GM18858 (cell line): ENCODE measurements around the gene SLC4A2.
"Not testable (repeated sequence)": the region's sequence is repeated elsewhere in the genome, so short reads cannot be mapped to it uniquely, and the experiment has no call there.

Source experiments
- ATAC-seq: cut with Tn5 transposase; IDR thresholded peaks from one replicate; pipeline ENCODE4 v1.9.1; 2021; ENCODE audit not compliant: unreplicated experiment

Gene SLC4A2, protein sequence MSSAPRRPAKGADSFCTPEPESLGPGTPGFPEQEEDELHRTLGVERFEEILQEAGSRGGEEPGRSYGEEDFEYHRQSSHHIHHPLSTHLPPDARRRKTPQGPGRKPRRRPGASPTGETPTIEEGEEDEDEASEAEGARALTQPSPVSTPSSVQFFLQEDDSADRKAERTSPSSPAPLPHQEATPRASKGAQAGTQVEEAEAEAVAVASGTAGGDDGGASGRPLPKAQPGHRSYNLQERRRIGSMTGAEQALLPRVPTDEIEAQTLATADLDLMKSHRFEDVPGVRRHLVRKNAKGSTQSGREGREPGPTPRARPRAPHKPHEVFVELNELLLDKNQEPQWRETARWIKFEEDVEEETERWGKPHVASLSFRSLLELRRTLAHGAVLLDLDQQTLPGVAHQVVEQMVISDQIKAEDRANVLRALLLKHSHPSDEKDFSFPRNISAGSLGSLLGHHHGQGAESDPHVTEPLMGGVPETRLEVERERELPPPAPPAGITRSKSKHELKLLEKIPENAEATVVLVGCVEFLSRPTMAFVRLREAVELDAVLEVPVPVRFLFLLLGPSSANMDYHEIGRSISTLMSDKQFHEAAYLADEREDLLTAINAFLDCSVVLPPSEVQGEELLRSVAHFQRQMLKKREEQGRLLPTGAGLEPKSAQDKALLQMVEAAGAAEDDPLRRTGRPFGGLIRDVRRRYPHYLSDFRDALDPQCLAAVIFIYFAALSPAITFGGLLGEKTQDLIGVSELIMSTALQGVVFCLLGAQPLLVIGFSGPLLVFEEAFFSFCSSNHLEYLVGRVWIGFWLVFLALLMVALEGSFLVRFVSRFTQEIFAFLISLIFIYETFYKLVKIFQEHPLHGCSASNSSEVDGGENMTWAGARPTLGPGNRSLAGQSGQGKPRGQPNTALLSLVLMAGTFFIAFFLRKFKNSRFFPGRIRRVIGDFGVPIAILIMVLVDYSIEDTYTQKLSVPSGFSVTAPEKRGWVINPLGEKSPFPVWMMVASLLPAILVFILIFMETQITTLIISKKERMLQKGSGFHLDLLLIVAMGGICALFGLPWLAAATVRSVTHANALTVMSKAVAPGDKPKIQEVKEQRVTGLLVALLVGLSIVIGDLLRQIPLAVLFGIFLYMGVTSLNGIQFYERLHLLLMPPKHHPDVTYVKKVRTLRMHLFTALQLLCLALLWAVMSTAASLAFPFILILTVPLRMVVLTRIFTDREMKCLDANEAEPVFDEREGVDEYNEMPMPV

DNA sequence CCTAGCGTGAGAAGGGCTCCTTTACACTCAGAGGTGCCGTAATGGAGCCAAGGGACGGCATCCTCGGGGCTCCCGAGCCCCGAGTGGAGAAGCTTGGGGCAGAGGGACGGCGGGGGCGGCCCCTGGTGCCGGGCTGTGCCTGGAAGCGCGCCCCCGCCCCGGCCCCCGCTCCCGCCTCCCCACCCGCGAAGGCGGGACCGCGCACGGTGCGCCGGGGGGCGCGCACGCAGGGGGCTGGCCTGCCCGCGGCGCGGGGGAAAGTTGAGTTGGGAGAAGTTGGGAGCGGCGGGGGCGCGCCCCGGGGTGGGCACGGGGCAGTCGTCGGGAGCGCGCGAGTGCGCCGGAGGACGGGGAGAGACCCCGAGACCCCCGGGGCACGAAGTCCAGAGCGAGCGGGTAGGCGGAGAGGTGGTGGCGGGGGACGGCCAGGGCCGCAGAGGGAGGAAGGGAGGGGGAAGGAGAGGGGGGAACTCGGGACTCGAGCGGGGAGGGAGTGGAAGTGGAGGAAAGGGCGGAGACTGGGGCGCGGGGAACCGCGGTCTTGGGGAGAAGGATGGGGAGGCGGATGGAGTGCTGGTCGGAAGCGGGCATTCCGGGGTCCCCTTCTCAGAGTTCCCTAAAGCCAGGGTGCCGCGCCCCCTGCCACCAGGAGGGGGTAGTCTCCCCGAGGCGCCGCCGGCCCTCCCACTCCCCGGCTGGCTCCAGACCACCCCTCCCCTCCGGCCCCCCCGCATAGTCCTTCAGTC lies at the start of gene SLC4A2:
Gene SLC4A2, plus strand, starts transcription at position 223 of the 746 bp plus-strand sequence. CDS start 2,399 bp downstream, outside the sequence.
- ATAC-seq = no peak

GRCh38 chr7:151010037-151010306 lies 49.4 kb upstream of the SLC4A2 start:
- ATAC-seq = no peak

- no peak for ATAC-seq
Measured at GRCh38 chr7:151010307-151011096, 48.9 kb upstream of the SLC4A2 start.

- ATAC-seq = no peak
Measured at GRCh38 chr7:151011097-151011409, 48.3 kb upstream of the SLC4A2 start.

- not testable (repeated sequence) for ATAC-seq
Measured at GRCh38 chr7:151011616-151012015, 47.8 kb upstream of the SLC4A2 start.

DNA sequence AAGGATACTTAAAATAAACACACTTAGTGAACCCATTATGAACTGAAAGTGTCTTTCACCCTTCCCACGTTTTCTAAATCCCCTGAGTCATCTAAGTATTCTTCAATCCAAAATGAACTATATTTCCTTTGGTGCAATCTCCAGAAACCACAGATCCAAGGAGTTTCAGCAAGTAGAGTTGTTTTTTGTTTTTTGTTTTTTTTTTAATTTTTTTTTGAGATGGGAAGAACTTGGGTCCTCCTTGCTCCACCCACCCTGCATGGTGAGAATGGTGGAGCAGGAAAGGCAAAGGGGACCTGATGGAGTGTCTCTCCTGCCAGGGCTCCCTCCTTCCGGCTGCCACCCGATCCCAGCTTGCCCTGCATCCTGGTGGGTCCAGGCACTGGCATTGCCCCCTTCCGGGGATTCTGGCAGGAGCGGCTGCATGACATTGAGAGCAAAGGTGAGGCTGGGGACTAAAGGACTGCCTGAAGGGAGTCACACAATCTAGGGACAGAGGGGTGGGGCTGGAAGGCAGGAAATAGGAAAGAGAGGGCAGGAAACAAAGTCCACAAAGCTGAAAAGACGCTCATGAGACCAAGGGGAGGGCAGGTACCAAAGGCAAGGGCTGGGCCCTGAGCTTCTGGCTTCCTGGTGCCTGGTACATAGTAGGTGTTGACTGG lies 47.2 kb upstream of the SLC4A2 start:
- ATAC-seq = no peak

GRCh38 chr7:151012911-151013347 lies 46.5 kb upstream of the SLC4A2 start:
- ATAC-seq = no peak

DNA sequence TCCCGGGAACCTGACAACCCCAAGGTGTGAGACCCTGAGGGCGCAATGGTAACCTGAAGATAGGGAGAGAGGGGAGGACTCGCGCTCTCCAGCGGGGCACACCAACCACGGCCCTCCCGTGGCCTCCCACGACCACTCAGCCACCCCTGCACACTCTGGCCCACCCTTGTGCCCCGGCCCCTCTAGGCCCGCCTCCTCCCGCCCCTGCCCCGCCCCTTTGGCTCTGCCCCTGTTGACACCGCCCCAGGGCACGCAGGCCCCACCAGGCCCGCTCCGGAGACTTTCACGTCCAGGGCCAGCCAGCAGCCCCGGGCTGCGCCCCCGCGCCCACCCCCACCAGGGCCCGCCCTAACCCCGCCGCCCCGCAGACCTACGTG lies 46.0 kb upstream of the SLC4A2 start:
- ATAC-seq = no peak

- no peak for ATAC-seq
Measured at GRCh38 chr7:151013733-151014497, 45.5 kb upstream of the SLC4A2 start.

DNA sequence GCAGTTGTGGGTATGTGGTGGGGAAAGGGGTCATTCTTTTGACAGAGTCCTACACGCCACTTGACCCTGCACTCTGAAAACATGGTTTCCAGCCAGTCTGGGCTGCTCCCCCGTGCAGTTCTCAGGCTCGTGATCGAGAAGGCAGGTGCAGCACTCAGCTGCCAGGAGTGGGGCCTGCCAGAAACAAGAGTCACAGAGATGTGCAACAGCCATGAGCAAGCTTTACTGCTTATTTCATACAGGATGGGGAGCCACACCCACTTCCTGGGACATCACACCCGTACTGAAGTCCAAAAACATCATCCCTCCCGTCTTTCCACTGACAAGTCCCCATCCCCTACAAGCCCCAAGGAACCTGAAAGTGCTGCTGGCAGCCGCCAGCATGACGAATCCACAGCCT lies 44.4 kb upstream of the SLC4A2 start:
- no peak for ATAC-seq

DNA sequence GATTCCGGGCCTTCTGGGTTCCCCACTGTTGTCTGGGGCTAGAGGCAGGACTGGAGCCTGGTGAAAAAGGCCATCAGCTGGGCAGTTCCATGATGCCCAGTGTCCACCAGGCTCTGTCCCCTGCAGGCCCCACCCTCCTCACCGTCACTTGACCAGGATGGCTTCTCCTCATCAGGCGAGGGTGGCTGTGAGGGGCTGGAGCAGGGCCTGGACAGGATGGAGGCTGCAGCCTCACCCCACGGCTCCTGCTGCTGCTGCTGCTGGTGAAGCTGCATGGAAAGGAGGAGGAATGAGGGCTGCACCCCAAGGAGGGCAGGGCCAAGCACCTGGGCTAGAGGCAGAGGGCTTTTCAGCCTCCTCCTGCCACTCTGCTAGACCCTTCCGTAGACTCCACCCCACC lies 43.4 kb upstream of the SLC4A2 start:
- ATAC-seq = no peak

GRCh38 chr7:151016505-151016904 lies 42.9 kb upstream of the SLC4A2 start:
- ATAC-seq = no peak

GRCh38 chr7:151016942-151017341 lies 42.4 kb upstream of the SLC4A2 start:
- no peak for ATAC-seq

DNA sequence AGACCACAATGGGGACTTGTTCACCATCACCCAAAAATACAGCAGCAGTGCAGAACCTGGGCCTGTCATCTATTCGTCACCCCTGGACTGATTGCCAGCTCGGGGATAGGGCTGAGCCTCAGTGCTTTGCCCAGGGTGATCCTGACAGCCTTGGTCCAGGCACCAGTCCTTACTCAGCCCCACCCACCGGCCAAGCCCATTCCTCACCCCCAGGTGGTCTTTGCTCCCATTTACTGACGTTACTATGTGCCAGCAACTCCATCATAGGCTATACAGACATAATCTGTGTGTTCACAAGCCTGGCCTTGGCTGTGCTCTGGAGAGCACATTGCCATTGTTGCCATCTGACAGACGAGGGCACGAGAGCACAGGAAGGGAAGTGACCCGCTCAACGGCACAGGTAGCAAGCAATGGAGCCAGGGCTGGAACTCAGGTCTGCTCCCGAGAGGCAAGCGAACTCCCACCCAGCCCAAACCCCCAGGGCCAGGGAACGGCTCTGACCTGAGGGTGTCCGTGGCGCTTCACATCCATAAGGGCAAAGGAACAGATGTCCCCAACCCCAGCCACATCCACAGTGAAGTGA lies 41.9 kb upstream of the SLC4A2 start:
- no peak for ATAC-seq

DNA sequence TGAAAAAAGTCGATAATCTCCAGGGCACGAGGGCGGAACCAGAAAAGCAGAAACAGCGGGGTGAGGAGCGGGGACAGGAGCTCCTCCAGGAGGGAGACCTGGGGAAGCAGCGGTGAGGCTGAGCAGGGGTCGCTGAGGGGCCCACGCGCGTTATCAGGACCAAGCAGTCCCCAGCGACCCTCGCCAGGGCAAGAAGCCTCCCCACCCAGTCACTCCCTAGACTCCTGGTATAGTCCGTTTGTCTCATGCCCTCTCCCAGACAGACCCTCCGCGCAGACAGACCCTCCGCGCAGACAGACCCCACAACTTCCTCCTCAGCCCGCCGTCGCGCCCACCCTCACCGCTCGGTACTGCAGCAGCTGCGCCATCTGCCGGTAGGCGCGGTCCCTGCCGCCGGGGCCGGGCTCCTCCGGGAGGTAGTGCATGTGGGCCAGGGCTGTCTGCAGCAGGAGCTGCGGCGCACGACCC lies 41.4 kb upstream of the SLC4A2 start:
- no peak for ATAC-seq

GRCh38 chr7:151018421-151019129 lies 40.8 kb upstream of the SLC4A2 start:
- ATAC-seq = no peak

- no peak for ATAC-seq
Measured at GRCh38 chr7:151019130-151019447, 40.3 kb upstream of the SLC4A2 start.

- no peak for ATAC-seq
Measured at GRCh38 chr7:151020231-151020630, 39.2 kb upstream of the SLC4A2 start.
